ENCODE data around the gene PRICKLE3. TPM values are rescaled to one million over a fixed set of nuclear protein-coding genes. Genes with fewer than 3 reads are reported as not detected.

Gene PRICKLE3
- total and polyA plus RNA-seq, 8 donors: 4.2 to 7.0 (median 5.6) TPM

DNA sequence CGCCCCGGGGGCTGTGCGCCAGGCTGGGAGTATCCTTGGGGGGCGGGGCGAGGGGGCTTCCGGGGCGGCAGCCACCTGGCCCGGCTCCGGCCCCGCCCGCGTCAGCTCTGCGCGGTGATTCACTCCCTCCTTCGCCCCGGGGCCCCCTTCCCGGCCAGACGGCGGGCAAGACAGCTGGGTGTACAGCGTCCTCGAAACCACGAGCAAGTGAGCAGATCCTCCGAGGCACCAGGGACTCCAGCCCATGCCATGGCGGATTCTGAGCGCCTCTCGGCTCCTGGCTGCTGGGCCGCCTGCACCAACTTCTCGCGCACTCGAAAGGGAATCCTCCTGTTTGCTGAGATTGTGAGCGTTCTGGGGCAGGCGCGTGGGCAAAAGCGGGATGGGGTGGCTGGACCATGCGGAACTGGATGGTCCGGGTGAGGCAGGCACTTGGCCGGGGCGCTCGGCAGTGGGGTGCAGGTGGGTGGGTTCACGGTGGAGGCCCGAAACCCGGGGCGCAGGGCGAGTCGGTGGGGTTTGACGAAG lies 14.4 kb downstream of the PRICKLE3 start, which contains the start of gene PLP2:
TSS of gene PLP2 (plus strand) at position 147 of the 528 bp plus-strand sequence. CDS start at position 250, 103 bp downstream.
- Histone ChIP-seq H3K9me3 (no peaks in the 10 kb centered on the region), H3K4me3 (peak within 1 kb of the TSS; percentile 18 to 52 (median 42)), H3K27ac (peak within 1 kb of the TSS; percentile 68 to 79 (median 74)), H3K27me3 (no peaks in the 10 kb centered on the region), H3K36me3 (no peaks in the 10 kb centered on the region), H3K4me1 (peaks cover 0 to 2% (median 0%) of the 10 kb centered on the region in 3 donors)
- TF ChIP-seq, protein P1, sequence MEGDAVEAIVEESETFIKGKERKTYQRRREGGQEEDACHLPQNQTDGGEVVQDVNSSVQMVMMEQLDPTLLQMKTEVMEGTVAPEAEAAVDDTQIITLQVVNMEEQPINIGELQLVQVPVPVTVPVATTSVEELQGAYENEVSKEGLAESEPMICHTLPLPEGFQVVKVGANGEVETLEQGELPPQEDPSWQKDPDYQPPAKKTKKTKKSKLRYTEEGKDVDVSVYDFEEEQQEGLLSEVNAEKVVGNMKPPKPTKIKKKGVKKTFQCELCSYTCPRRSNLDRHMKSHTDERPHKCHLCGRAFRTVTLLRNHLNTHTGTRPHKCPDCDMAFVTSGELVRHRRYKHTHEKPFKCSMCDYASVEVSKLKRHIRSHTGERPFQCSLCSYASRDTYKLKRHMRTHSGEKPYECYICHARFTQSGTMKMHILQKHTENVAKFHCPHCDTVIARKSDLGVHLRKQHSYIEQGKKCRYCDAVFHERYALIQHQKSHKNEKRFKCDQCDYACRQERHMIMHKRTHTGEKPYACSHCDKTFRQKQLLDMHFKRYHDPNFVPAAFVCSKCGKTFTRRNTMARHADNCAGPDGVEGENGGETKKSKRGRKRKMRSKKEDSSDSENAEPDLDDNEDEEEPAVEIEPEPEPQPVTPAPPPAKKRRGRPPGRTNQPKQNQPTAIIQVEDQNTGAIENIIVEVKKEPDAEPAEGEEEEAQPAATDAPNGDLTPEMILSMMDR (IDR thresholded peaks at IDR 0.05): no peak
- WGBS, 2 donors: 0 to 41% methylated on average over 40 to 46 of the region's 46 CpGs
- peak in 4 of 6 donors; percentile 58 to 79 (median 68) for DNase-seq
- intact Hi-C loops (cut with DNase I): no loop called here
- ATAC-seq: peak; percentile 63 to 78 (median 70)
- FAIRE-seq: no peak

DNA sequence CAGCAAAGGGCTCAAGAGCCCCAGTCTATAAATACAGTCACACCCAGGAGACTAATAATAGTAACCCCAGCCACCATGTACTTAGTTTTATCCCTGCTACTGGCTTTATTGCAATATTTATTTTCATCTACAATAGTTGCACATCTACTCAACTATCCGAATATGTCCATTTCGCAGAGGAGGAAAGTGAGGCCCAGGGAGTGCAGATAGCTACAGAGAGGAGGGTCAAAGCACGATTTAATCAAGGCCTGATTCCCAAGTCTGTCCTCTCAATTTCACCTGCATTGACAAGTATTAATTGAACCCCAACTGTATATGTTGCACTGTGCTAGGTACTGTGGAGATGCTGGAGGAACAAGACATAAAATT lies 18.4 kb downstream of the PRICKLE3 start:
- Histone ChIP-seq H3K4me1 (no peaks in the 10 kb centered on the region), H3K36me3 (no peaks in the 10 kb centered on the region), H3K9me3 (no peaks in the 10 kb centered on the region), H3K27ac (peak overlapping the region in 3 of 4 donors; percentile 52 to 81 (median 79)), H3K4me3 (no peak overlapping the region), H3K27me3 (no peaks in the 10 kb centered on the region)
- ATAC-seq (no peak), DNase-seq (no peak), FAIRE-seq (no peak)
- TF ChIP-seq, protein P1 (IDR thresholded peaks at IDR 0.05): no peak
- intact Hi-C loops (cut with DNase I): no loop called here
- WGBS, 2 donors: 73 to 82% methylated on average over 3 of the region's 3 CpGs

- intact Hi-C loops (cut with DNase I): no loop called here
Measured at GRCh38 chrX:49166914-49167739, 19.0 kb downstream of the PRICKLE3 start.

DNA sequence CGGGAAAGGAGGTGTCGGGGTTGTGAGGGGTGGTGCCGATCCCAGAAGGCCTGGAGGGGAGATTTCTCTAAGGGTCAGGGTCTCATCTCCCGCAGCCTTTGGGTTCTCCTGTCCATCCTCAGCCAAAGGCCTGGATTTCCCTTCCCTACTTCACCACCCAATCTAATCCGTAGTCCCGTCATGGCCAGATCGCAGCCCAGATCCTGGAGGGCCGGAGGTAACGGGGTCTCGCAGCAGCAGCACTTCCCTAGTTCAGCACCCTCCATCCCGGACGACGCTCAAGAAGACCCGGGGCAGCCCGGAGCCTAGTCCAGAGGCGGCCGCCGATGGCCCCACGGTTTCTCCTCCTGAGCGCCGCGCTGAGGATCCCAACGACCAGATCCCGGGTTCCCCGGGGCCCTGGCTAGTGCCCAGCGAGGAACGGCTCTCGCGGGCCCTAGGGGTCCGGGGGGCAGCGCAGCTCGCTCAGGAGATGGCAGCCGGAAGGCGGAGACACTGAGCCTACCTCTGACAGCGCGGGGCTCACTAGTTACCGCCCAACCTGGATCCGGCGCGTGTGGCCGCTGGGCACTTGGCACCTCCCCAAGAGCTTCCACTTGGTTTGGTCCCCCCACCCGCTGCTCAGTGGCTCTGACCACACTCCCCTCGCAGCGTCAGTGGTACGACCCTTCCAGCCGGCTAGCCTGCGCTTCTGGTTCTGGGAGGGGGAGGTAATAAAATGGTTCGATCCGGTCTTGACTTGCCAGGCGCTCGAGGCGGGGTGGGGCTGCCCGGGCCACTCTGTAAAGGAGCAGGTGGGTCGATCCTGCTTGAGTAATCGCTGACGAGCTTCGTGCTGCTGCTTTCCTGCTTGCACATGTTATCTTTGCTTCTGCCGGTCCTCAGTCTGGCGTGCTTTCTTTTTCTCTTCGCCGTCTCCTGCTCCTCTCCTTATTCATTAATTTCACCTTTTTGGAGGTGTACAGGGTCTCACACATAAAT lies 20.0 kb downstream of the PRICKLE3 start:
- Histone ChIP-seq H3K27ac (peak overlapping the region; percentile 42 to 81 (median 66)), H3K4me3 (peak overlapping the region in 1 of 4 donors; percentile 25), H3K4me1 (no peaks in the 10 kb centered on the region), H3K27me3 (no peaks in the 10 kb centered on the region), H3K9me3 (no peaks in the 10 kb centered on the region), H3K36me3 (no peaks in the 10 kb centered on the region)
- ATAC-seq (peak; percentile 15 to 49 (median 32)), FAIRE-seq (no peak), DNase-seq (peak; percentile 71 to 86 (median 74))
- TF ChIP-seq, protein P1 (IDR thresholded peaks at IDR 0.05): no peak
- WGBS, 2 donors: 50 to 57% methylated on average over 53 to 61 of the region's 61 CpGs
- intact Hi-C loops (cut with DNase I): no loop called here

More at GRCh38 chrX:49166914-49167739, 19.0 kb downstream of the PRICKLE3 start:
- peak overlapping the region in 1 of 4 donors; percentile 25 for H3K4me3 ChIP-seq
- TF ChIP-seq, protein P1 (IDR thresholded peaks at IDR 0.05): no peak
- 50 to 53% methylated on average over 35 of the region's 35 CpGs for WGBS, 2 donors
- no peaks in the 10 kb centered on the region for H3K4me1 ChIP-seq
- DNase-seq (peak in 4 of 6 donors; percentile 37 to 68 (median 58)), ATAC-seq (peak in 2 of 4 donors; percentile 4 to 17), FAIRE-seq (peak; percentile 63)
- no peaks in the 10 kb centered on the region for H3K27me3 ChIP-seq
- H3K36me3 ChIP-seq: no peaks in the 10 kb centered on the region
- H3K27ac ChIP-seq: peak overlapping the region in 3 of 4 donors; percentile 52 to 81 (median 79)
- H3K9me3 ChIP-seq: no peaks in the 10 kb centered on the region

Measured in pancreas (tissue), 10 donors.